Inflammatory macrophage treated with lipopolysaccharide for 4 hours (primary cell): ENCODE data around the gene PLA2G12B.
"Not testable (repeated sequence)": the region's sequence is repeated elsewhere in the genome, so short reads cannot be mapped to it uniquely, and the experiment has no call there.

Source experiments
- DNase-seq: peaks from one replicate; pipeline ENCODE4 v3.0.0-alpha.2; 2020

Gene PLA2G12B, protein sequence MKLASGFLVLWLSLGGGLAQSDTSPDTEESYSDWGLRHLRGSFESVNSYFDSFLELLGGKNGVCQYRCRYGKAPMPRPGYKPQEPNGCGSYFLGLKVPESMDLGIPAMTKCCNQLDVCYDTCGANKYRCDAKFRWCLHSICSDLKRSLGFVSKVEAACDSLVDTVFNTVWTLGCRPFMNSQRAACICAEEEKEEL

DNA sequence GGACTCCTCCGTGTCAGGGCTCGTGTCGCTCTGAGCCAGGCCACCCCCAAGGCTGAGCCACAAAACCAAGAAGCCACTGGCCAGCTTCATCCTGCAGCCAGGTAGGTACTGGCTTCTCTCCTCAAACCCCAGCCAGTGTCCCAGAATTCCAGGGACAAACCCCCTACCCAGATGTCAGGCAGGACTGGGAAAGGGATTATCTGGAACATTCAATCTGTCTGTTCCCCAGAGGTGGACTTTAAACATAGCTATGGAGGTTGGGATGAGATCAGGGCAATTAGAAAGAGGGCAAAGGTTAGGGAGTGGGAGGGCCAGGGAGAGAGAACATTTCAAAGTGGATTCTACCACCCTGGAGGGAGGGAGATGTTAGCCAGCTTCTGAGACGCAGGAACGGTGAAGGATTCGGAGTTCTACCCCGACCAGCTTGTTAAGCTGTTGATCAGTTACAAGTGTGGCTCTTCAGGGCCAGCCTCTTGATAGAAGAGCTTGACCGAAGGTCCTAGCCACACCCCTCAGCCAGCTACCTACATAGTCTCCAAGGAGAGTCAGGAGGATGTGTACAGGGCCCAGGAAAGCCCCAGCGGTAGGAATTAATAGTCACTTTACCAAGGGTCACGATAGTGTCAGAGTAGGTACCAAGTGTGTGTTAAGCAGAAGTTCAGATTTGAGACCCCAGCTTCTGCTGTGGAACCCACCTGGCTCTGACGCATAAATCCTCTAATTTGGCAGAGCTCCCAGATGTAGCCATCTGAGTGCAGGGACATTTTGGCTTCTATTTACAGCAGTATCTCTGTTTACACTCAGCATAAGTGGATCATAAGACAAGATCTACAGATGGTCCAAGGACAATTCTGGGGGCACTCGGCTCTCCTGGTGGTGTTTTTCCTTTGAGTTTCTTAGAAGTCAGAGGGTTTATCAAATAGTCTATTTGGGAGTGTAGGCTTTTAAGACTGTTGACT, at the start of gene PLA2G12B:
TSS of gene PLA2G12B (minus strand) at position 211 of the 959 bp plus-strand sequence. CDS start at position 90, 121 bp downstream.
- no peak for DNase-seq

- DNase-seq = no peak
Observed at GRCh38 chr10:73003822-73004221, 49.2 kb upstream of the PLA2G12B start.

DNA sequence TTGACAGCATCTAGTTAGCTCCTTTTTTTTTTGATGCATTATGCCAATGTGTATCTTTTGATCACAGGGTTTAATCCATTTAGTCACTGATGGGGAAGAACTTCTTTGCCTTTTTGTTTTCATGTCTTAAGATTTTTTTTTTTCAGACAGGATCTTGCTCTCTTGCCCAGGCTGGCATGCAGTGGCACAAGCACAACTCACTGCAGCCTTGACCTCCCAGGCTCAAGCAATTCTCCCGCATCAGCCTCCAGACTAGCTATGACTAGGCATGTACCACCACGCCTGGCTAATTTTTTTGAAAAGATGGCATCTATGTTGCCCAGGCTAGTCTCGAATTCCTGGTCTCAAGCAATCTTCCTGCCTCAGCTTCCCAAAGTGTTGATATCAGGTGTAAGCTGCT, 46.4 kb upstream of the PLA2G12B start:
- DNase-seq = no peak

- no peak for DNase-seq
Observed at GRCh38 chr10:72997099-72997498, 42.5 kb upstream of the PLA2G12B start.

GRCh38 chr10:72995459-72995858, 40.9 kb upstream of the PLA2G12B start:
- not testable (repeated sequence) for DNase-seq

DNA sequence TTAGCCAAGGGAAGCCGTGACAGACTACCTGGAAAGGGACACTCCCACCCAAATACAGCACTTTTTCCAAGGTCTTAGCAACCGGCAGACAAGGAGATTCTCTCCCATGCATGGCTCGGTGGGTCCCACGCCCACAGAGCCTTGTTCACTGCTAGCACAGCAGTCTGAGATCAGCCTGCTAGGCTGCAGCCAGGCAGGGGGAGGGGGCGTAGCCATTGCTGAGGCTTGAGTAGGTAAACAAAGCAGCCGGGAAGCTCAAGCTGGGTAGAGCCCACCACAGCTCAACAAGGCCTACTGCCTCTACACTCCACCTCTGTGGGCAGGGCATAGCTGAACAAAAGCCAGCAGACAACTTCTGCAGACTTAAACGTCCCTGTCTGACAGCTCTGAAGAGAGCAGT, 35.2 kb upstream of the PLA2G12B start:
- not testable (repeated sequence) for DNase-seq

GRCh38 chr10:72984618-72985017, 30.0 kb upstream of the PLA2G12B start:
- DNase-seq = not testable (repeated sequence)

- DNase-seq = no peak
Observed at GRCh38 chr10:72981882-72982529, 27.4 kb upstream of the PLA2G12B start.

DNA sequence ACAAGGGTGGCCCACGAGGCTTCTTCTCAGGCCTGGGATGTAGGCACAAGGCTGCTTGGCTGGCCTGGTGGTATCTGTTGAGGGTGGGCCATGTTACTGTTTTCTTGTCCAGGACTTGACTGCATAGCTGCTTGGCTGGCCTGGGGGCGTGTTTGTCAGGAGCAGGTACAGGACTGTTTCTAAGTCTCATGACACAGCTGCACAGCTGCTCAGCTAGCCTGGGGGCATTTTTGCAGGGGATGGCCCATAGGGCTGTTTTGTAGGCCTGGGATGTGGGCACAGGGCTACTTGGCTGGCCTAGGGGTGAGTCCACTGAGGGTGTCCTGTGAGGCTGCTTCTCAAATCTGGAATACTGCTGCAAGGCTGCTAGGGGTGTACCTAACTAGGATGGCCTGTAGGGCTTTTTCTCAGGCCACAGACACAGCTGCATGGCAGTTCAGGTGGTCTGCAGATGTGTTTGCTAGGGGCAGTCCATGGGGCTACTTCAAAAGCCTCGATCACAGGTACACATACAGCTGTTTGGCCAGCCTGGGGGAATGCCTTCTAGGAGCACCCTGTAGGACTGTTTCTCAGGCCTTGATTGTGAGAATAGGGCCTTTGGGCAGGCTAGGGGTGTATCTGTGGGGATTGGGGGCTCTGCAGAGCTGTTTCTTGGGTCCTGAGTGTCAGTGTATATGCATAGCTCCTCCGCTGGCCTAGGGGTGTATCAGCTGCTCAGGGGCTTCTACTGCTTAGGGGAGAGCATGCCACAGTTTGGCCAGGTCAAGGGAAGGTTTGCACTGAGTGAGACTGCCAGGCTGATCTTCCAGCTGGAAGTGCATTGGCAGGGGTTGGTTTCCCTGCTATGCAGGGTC, 26.6 kb upstream of the PLA2G12B start:
- DNase-seq = no peak

DNA sequence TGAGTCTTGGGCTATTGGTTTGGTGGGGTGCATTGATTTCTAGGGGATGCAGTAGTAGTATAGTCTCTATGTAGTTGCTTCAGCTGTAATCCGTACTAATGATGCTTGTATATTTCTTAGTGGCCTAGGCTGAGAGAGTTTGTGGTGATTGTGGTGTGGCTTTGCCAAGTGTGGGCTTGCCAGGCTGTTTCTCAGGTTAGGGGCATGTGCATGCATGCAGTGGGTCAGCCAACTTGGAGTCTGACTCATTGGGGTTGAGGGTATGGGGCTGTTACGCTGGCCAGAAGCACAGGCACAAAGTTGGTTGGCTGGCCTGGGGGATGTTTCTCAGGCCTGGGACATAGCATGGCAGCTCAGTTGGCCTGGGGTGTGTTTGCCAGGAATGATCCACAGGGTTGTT, 25.7 kb upstream of the PLA2G12B start:
- no peak for DNase-seq

GRCh38 chr10:72979709-72980108, 25.1 kb upstream of the PLA2G12B start:
- no peak for DNase-seq

- no peak for DNase-seq
Observed at GRCh38 chr10:72976886-72977285, 22.3 kb upstream of the PLA2G12B start.

GRCh38 chr10:72956001-72956400, 1.4 kb upstream of the PLA2G12B start:
- DNase-seq = no peak

DNA sequence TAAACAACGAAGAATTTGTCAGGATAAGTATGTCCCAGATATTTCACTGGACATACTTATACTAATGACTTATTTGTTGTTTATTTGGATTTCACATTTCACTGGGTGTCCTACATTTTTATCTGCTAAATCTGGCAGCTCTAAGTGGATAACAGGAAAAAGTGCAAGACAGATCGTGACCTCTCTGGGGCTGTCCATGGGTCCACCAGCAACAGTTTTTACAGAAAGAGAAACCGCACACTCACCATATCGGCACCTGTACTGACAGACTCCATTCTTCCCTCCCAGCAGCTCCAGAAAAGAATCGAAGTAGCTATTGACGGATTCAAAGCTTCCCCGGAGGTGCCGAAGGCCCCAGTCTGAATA, 393 bp downstream of the PLA2G12B start:
- no peak for DNase-seq

DNA sequence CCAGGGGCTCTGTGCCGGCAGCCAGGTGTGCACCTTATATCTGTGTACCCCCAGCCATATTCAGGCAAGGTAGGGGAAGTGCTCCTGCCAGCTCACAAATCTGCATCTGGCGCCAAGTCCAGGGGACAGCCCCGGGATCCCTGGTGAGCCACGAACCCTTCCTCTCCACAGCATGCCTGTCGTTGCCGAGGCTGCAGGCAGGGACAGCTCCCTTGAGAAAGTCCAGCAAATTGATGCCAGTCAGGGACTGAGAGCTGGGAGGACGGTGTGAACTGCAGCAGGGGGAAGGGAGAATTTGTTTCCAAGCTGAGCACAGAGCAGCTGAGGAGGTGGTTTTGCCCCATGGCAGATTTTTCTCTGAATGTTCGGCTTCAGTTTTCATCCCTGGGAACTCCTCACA, 919 bp downstream of the PLA2G12B start:
- no peak for DNase-seq

DNA sequence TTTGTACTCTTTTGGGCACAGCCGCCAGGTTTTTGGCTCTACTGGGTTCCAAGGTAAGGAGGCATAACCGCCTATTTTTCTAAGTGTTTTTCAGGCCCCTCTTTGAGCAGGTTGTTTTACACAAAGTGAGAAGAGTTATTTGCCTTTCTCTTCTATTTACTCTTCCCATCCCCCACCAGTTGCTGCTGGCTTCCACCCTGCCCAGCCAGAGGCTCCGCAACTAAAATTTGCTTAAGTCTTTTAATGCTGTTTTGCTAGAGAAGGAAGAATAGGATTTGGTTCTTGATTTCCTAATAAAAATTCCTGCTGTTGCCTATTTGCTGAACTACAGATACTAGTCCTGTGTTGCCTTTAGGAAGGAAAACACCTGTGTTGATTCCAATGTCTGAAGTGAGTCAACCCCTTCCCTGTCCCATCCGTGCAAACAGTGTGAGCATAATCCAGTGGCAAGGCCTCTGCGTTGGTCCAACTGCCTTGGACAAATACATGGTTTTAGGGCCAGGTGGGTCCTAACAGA, 1.9 kb downstream of the PLA2G12B start:
- no peak for DNase-seq

DNA sequence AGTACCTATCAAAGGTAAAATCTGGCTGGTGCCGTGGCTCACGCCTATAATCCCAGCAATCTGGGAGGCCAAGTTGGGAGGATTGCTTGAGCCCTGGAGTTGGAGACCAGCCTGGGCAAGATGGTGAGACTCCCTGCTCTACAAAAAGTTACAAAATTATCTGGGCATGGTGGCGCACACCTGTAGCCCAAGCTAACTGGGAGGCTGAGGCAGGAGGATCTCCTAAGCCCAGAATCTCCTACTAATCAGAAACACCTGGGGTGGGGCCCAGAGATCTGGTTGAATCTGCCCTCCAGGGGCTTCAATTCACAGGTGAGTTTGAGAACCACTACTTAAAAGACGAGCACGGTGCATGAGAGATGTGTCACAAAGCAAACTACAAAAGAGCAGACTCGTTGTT, 2.4 kb downstream of the PLA2G12B start:
- DNase-seq = no peak

- DNase-seq = no peak
Observed at GRCh38 chr10:72951760-72952159, 2.8 kb downstream of the PLA2G12B start.

- DNase-seq = no peak
Observed at GRCh38 chr10:72948762-72949161, 5.8 kb downstream of the PLA2G12B start.

- DNase-seq = no peak
Observed at GRCh38 chr10:72946963-72947362, 7.6 kb downstream of the PLA2G12B start.

DNA sequence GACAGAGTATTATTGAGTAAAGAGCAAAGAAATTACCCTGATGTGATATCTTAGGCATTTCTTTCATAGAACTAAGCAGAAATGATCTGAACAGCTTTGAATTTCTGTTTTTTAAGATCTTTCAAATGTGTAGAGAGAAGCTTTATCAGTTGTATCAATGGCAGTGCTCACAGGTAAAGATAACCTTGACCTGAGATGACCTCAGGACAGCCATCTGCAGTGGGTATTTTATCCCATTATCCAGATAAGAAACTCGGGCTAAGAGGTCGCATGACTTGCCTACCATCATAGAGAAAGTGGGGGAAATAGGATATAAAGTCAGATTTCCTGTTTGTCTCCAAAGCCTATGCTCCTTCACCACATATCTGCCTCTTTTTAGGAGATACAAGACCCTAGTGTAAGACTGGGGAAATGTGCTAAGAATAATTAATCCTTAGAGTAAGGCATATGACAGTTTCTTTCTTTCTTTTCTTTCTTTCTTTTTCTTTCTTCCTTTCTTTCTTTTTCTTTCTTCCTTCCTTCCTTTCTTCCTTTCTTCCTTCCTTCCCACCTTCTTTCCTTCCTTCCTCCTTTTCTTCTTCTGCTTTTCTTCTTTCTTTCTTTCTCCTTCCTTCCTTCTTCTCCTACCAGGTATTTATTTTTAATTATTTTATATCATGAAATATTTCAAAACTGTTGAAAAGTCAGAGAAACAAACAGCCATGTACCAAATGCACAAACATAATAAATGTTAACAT, 10.9 kb downstream of the PLA2G12B start:
- no peak for DNase-seq

DNA sequence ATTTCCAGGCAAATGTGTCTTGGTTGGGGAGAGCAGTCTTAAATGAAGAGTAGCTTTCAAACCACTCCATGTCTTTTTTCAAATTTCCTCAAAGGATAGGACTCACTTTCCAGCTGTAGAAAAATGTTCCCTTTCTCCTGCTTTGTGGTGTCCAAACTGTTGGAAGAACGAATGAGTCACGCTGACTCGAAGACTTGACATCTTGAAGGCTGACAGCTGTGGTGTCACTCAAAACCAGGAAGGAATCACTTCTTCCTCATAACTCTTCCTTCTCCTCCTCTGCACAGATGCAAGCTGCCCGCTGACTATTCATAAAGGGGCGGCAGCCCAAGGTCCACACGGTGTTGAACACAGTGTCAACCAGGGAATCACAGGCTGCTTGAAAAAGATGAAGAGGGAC, 19.2 kb downstream of the PLA2G12B start:
- peak; percentile 21 for DNase-seq
